Keratinocyte (primary cell): ENCODE measurements around the gene YWHAQ. TPM values are rescaled to one million over a fixed set of nuclear protein-coding genes. Genes with fewer than 3 reads are reported as not detected.

Source experiments
- DNase-seq: peaks from one replicate; pipeline ENCODE4 v3.0.0-alpha.2; 2011; ENCODE audit warnings: low read depth, missing footprints, low spot score
- FAIRE-seq: peaks from 2 replicates; lab custom pipeline; 2011; peaks lifted over from hg19 to GRCh38; lab: Jason Lieb, UNC
- H2AFZ ChIP-seq: 2 replicates; pipeline ENCODE4 v1.6.0; 2012; ENCODE audit warnings: low read length, control low read depth, inconsistent platforms; ENCODE audit not compliant: control insufficient read depth
- H3K27ac ChIP-seq: 2 replicates; pipeline ENCODE4 v1.5.1; 2011; ENCODE audit warnings: low read length; ENCODE audit not compliant: control insufficient read depth, insufficient read depth
- H3K27me3 ChIP-seq: 3 replicates; pipeline ENCODE4 v1.6.0; 2011; ENCODE audit warnings: low read length; ENCODE audit not compliant: control insufficient read depth, insufficient read depth; ENCODE audit errors: extremely low read depth
- H3K36me3 ChIP-seq, 2 experiments: 2 replicates in 1 of 2; 3 replicates in 1 of 2; pipeline ENCODE4 v1.5.1; 2011; ENCODE audit warnings: low read length in 2 of 2, mild to moderate bottlenecking in 1 of 2; ENCODE audit not compliant: control insufficient read depth in 2 of 2, insufficient read depth in 2 of 2; ENCODE audit errors: extremely low read depth in 1 of 2
- H3K4me1 ChIP-seq: 3 replicates; pipeline ENCODE4 v1.5.1; 2011; ENCODE audit warnings: low read length; ENCODE audit not compliant: control insufficient read depth, insufficient read depth; ENCODE audit errors: extremely low read depth
- H3K4me2 ChIP-seq: 3 replicates; pipeline ENCODE4 v1.6.0; 2011; ENCODE audit warnings: low read depth, low read length; ENCODE audit not compliant: control insufficient read depth, insufficient read depth; ENCODE audit errors: extremely low read depth
- H3K4me3 ChIP-seq, 3 experiments: fragments of 200-600 bp in 1 of 3; sonication (generic) in 1 of 3; 2 replicates in 2 of 3; 3 replicates in 1 of 3; pipeline ENCODE4 v1.5.1; 2011 to 2016; ENCODE audit warnings: low read length in 3 of 3, mild to moderate bottlenecking in 3 of 3, control low read depth in 2 of 3, inconsistent platforms in 1 of 3, low read depth in 1 of 3, mixed read lengths in 1 of 3, mixed run types in 1 of 3, moderate library complexity in 1 of 3; ENCODE audit not compliant: control insufficient read depth in 2 of 3, insufficient read depth in 2 of 3; ENCODE audit errors: extremely low read depth in 1 of 3
- H3K79me2 ChIP-seq: 2 replicates; pipeline ENCODE4 v1.6.0; 2012; ENCODE audit warnings: low read length; ENCODE audit not compliant: control insufficient read depth, insufficient read depth
- H3K9ac ChIP-seq: 3 replicates; pipeline ENCODE4 v1.6.0; 2011; ENCODE audit warnings: low read length; ENCODE audit not compliant: control insufficient read depth, insufficient read depth; ENCODE audit errors: extremely low read depth
- H3K9me1 ChIP-seq: 3 replicates; pipeline ENCODE4 v1.6.0; 2011; ENCODE audit warnings: low read length; ENCODE audit not compliant: control insufficient read depth, insufficient read depth; ENCODE audit errors: extremely low read depth
- H3K9me3 ChIP-seq: 2 replicates; pipeline ENCODE4 v1.5.1; 2012; ENCODE audit warnings: low read depth, low read length; ENCODE audit not compliant: control insufficient read depth
- H4K20me1 ChIP-seq: 3 replicates; pipeline ENCODE4 v1.6.0; 2011; ENCODE audit warnings: low read length; ENCODE audit not compliant: control insufficient read depth, insufficient read depth; ENCODE audit errors: extremely low read depth
- CTCF ChIP-seq, 3 experiments: IDR thresholded peaks in 1 of 3; conservative IDR thresholded peaks in 1 of 3; optimal IDR thresholded peaks in 1 of 3; 2 replicates in 2 of 3; 3 replicates in 1 of 3; pipeline versions ENCODE3 to v1.5.1; 2011; ENCODE audit warnings: low read length in 3 of 3, mild to moderate bottlenecking in 3 of 3, moderate library complexity in 2 of 3, control low read depth in 1 of 3, inconsistent platforms in 1 of 3; ENCODE audit not compliant: insufficient read depth in 2 of 3; ENCODE audit errors: extremely low read depth in 1 of 3
- EZH2 ChIP-seq: IDR thresholded peaks from one replicate; pipeline ENCODE4 v1.6.1; 2012; ENCODE audit warnings: inconsistent platforms, mild to moderate bottlenecking, low read length, moderate library complexity
- dilution Hi-C: fragments of 300-500 bp; cut with MboI; formaldehyde crosslinking; loops from one replicate; pipeline ENCODE4 v1.7.0; 2020; ENCODE audit warnings: low sequenced_read_pairs; ENCODE audit not compliant: extremely low pct_ligation_motif_present
- polyA plus RNA-seq, 5 experiments: library from polyadenylated mRNA; depleted of rRNA in 3 of 5; stranded (reverse) in 3 of 5; stranded (forward) in 1 of 5; unstranded in 1 of 5; fragments of >200 nt; gene quantifications; 1 replicate in 1 of 5; 2 replicates in 3 of 5; 3 replicates in 1 of 5; pipeline versions ENCODE4 v1.2.1 to v1.2.3, GENCODE V29; 2011 to 2012; ENCODE audit warnings: missing spikeins in 2 of 5, low read depth in 1 of 5, low replicate concordance in 1 of 5

Gene YWHAQ
- polyA plus RNA-seq, 1 donor (not counting 4 experiments of a cell fraction or from before 2014, with no cell fraction given) = 593 TPM

GRCh38 chr2:9539531-9539930 lies 91.3 kb downstream of the YWHAQ start:
- H3K4me2 ChIP-seq = no peak overlapping the region

GRCh38 chr2:9538000-9538507 lies 92.7 kb downstream of the YWHAQ start:
- Histone ChIP-seq H3K27ac (no peak overlapping the region), H3K4me2 (no peak overlapping the region), H3K9me3 (no peaks in the 10 kb centered on the region), H3K36me3 (peaks cover 6% of the 10 kb centered on the region in 2 experiments), H4K20me1 (no peaks in the 10 kb centered on the region), H3K9me1 (no peaks in the 10 kb centered on the region), H3K27me3 (no peaks in the 10 kb centered on the region), H3K4me1 (peaks cover 2% of the 10 kb centered on the region), H3K4me3 (no peak overlapping the region), H3K79me2 (peaks cover 11% of the 10 kb centered on the region), H3K9ac (no peak overlapping the region), H2AFZ (no peak overlapping the region)
- no peak for DNase-seq
- TF ChIP-seq EZH2 = no peak
- no peak for TF ChIP-seq CTCF (optimal IDR thresholded peaks at IDR 0.05 in 1 of 3, IDR thresholded peaks at IDR 0.05 in 1 of 3, conservative IDR thresholded peaks at IDR 0.05 in 1 of 3; ENCODE audit: extremely low read depth in 1 of 3, insufficient read depth in 2 of 3, low read length in 3 of 3)
- FAIRE-seq = no peak
- dilution Hi-C loops = no loop called here

More at GRCh38 chr2:9539531-9539930, 91.3 kb downstream of the YWHAQ start:
- no peak for TF ChIP-seq EZH2
- TF ChIP-seq CTCF (optimal IDR thresholded peaks at IDR 0.05 in 1 of 3, IDR thresholded peaks at IDR 0.05 in 1 of 3, conservative IDR thresholded peaks at IDR 0.05 in 1 of 3; ENCODE audit: extremely low read depth in 1 of 3, insufficient read depth in 2 of 3, low read length in 3 of 3) = no peak
- Histone ChIP-seq H3K4me1 (no peaks in the 10 kb centered on the region), H2AFZ (no peak overlapping the region), H3K27ac (no peak overlapping the region), H3K9ac (no peak overlapping the region), H4K20me1 (no peaks in the 10 kb centered on the region), H3K79me2 (peaks cover 25% of the 10 kb centered on the region), H3K9me1 (no peaks in the 10 kb centered on the region), H3K4me3 (no peak overlapping the region), H3K36me3 (peaks cover 0 to 6% of the 10 kb centered on the region in 2 experiments), H3K27me3 (no peaks in the 10 kb centered on the region), H3K9me3 (no peaks in the 10 kb centered on the region)
- dilution Hi-C loops = no loop called here
- DNase-seq (no peak), FAIRE-seq (no peak)
